ENCODE measurements around the gene KIF5C.
"Not testable (repeated sequence)": the region's sequence is repeated elsewhere in the genome, so short reads cannot be mapped to it uniquely, and the experiment has no call there.

Gene KIF5C

DNA sequence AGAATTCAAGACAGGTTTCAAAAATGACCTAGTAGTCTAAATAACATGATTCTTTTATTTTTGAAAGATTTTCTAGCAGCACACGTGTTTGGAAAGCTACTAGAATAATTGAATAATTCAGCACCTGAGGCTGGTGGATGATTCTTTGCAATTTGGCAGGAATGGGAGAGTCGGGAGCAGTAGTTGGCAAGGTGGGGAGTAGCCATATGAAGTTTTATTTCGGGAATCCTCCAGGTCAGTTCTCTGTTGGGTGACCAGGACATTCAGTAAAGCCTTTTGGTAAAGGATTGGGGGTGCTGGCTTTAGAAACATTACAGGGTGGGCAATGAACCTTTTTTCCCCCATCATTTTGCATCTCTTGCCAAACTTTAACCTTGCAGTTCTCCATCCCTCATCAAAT lies 88.4 kb downstream of the KIF5C start:
- DNase-seq (ENCODE audit: low read depth in 3 of 3): no peak

DNA sequence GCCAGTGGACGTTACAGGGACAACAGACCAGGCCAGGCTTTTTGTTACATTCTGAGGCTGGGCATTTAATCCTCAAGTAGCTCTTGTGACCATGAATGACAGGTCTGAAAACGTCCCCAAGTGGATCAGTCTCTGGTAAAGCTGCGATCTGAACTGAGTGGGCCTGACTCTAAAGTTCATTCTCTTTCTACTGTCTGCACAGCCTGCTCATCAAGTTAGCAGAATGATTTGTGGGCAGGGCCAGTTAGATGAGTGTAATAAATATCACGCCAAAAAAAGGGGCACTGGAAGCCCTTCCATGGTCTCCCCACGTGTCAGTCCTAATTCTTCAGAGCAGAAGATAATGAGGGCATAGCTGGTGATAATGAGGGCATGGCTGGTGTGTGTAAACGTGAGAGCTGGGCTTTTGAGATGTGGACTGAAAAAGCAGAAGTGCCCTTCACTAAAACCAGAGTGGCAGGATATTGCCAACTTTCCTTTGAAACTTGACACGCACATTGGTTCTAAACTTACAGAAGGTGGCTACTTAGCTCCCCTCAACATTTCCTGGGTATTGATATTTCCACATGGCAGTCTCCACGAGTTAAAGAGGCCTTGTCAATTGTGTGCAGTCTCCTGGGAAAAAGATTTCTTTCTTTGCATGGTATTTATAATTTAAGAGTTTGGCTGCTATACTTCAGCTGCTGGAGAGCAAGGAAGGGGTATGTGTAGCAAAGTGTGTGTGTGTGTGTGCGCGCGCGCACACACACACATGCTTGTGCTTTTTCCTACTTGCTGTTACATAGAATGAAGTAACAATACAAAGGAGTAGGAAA lies 90.8 kb downstream of the KIF5C start:
- no peak for DNase-seq (ENCODE audit: low read depth in 3 of 3)

GRCh38 chr2:148966438-148966758 lies 91.4 kb downstream of the KIF5C start:
- no peak for DNase-seq (ENCODE audit: low read depth in 3 of 3)

DNA sequence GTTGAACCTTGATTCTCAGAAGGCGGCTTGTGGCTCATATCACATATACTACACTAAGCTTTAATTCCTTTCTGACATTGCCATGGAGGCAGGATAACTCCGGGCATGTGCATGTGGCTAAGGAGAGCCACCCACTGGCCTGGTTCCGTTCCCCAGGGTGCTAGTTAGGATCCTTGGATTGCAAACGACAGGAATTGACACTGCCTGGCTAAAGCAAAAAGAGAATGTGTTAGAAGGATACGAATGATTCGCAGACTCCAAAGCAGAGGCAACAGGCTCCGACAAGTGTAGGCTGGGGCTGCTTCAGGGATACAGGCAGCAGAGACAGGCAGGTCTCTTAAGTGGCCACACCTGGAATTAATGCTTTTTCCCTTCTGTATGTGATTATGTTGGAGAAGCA lies 92.0 kb downstream of the KIF5C start:
- DNase-seq (ENCODE audit: low read depth in 3 of 3): no peak

DNA sequence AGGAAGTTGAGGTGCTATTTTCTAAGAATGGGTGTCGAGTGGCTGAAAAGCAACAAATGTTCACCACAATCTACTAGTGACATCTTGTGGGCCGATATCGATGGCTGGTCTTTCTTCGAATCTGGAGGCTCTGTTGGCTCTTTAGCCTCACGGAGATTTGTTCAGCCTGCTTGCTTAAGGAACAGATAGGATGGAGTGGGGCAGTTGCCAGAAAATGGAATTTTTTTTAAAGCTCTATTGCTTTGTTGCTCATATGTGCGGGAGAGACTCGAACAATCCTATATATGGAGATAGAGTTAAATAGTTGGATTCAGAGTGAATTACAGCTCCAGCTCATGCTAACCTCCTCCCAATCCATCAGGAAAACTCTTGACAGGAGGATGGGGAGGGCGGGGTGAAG lies 92.6 kb downstream of the KIF5C start:
- DNase-seq (ENCODE audit: low read depth in 3 of 3): no peak

DNA sequence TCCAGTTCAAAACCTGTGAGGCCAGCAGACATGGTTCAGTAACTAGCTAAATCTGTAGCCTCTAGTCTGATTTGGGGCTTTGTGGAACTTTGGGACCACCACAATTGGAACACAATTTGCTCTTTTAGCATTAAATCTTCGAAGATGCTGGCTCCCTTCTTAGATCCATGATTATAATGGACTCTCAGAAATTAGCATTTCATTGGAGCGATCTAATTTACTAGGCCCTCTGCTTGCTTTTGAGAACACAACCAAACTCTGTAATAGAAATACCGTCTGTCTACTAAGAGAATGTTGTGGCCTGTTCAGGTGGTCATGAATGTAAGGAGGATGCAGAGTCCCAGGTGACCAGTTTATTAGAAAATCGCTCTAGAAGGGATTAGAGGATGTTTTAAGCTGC lies 93.3 kb downstream of the KIF5C start:
- no peak for DNase-seq (ENCODE audit: low read depth in 3 of 3)

DNA sequence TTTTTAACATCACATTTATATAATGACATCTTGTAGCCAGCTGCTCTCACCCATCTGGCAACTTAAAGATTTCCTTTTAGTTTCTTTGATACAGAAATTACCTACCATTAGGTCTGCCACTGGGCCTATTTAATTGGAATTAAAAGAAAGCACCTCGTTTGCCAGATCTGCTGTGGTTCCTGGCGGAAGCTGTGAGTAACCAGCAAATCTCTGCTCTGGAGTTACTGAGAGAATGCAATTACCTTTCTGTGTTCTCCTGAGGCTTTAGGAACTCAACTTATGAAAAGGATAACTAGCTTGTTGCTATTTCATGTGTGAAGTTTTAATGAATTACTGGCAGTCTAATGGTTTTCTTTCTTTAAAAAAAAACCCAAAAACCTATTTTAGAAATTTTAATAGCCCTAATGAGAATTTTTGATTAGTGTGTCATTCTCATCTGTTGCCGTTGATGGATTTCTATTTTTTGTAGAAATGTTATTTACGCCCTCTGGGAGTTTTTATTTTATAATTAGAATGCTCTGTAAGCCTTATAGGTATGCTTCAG lies 93.8 kb downstream of the KIF5C start:
- DNase-seq (ENCODE audit: low read depth in 3 of 3): no peak

GRCh38 chr2:148969659-148970061 lies 94.6 kb downstream of the KIF5C start:
- no peak for DNase-seq (ENCODE audit: low read depth in 3 of 3)

GRCh38 chr2:148970385-148970784 lies 95.4 kb downstream of the KIF5C start:
- no peak for DNase-seq (ENCODE audit: low read depth in 3 of 3)

DNA sequence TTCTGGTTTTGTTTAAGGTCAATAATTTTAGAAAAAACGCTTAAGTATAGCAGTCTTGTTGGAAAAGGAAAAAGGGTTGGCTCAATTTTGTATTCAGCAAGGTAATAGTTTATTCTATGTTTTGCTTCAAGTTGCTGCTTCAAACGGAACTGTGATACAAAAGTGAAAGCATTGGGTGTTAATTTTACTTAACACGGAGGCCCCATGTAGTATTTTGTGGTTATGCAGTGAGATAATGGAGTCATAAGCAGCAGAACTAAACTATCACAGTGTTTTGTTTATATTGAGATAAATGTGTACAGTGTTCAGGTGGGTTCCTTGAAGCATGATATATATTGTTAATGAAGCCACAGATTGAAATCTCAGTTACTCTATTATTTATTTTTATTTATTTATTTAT lies 96.5 kb downstream of the KIF5C start:
- DNase-seq (ENCODE audit: low read depth in 3 of 3): no peak

GRCh38 chr2:148974095-148974494 lies 99.1 kb downstream of the KIF5C start:
- DNase-seq (ENCODE audit: low read depth in 3 of 3): no peak

GRCh38 chr2:148978026-148978685 lies 103.1 kb downstream of the KIF5C start:
- no peak for DNase-seq (ENCODE audit: low read depth in 3 of 3)

GRCh38 chr2:148978706-148979105 lies 103.7 kb downstream of the KIF5C start:
- no peak for DNase-seq (ENCODE audit: low read depth in 3 of 3)

- DNase-seq (ENCODE audit: low read depth in 3 of 3): no peak
These were observed 104.3 kb downstream of the KIF5C start for GRCh38 chr2:148979164-148979918.

DNA sequence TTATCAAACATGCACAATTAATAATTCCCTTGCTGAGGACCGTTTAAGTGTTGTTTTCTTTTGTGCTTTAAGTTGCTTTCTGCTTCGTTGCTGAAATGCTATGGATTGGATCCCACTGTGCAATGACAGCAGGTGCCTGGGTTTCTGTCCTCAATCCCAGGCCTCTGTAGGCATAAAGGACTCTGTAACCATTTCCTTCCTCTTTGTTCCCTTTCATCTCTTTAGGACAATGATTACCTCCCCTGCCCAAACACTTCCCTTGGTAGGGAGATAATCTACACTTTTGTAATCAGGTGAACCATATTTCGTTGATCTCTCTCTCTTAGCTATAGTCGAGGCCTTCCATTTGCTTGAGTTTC lies 104.9 kb downstream of the KIF5C start:
- DNase-seq (ENCODE audit: low read depth in 3 of 3): no peak

- DNase-seq (ENCODE audit: low read depth in 3 of 3): not testable (repeated sequence)
These were observed 105.5 kb downstream of the KIF5C start for GRCh38 chr2:148980496-148980895.

DNA sequence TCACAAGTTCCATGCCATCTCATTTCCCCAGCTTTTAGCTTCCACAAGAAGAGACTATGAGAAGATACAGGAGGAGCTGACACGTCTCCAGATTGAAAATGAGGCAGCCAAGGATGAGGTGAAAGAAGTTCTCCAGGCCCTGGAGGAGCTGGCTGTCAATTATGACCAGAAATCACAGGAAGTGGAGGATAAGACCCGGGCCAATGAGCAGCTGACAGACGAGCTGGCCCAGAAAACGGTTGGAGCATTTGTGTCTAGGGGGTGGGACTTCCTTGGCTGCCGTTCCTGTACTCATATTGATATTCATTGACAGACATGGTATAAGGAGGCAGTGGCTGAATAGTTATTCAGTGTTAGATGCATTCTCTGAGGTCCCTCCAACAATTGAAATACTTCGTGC lies 106.3 kb downstream of the KIF5C start:
- DNase-seq (ENCODE audit: low read depth in 3 of 3): no peak

DNA sequence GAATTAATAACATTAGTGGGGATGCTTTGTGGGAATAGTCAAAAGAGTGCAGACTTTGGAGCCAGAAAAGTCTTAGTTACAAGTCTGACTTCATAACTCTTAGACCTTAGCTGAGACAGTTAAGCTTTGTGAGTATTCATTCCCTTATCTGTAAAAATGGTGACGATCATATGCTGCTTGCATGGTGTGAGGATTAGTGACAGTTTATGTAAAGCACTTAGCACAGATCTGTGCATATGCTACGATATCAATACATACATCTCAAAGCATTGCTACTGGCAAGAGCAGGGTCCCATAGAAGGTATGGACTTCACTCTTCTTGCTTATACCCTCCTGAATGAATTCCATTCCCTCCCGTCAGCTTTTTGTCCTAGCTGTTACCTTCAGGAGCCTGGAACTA lies 106.8 kb downstream of the KIF5C start:
- DNase-seq (ENCODE audit: low read depth in 3 of 3): no peak

- no peak for DNase-seq (ENCODE audit: low read depth in 3 of 3)
These were observed 107.3 kb downstream of the KIF5C start for GRCh38 chr2:148982282-148982681.

GRCh38 chr2:148983896-148984295 lies 108.9 kb downstream of the KIF5C start:
- no peak for DNase-seq (ENCODE audit: low read depth in 3 of 3)

DNA sequence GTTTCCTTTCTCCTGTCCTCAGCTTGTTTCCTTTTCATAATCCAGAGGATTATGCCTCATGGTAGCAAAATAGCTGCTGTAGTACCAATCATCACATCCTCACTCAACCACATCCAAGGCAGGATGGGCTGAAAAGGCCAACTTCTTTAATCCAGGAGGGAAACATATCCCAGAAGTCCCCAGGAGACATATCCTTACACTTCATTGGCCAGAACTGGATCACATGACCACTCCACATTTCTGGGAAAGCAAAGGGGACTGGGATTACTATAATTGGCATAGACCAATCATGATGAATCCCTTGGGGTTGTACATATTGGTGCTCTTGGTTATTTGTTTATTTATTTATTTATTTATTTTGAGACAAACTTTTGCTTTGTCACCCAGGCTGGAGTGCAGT lies 109.4 kb downstream of the KIF5C start:
- no peak for DNase-seq (ENCODE audit: low read depth in 3 of 3)

DNA sequence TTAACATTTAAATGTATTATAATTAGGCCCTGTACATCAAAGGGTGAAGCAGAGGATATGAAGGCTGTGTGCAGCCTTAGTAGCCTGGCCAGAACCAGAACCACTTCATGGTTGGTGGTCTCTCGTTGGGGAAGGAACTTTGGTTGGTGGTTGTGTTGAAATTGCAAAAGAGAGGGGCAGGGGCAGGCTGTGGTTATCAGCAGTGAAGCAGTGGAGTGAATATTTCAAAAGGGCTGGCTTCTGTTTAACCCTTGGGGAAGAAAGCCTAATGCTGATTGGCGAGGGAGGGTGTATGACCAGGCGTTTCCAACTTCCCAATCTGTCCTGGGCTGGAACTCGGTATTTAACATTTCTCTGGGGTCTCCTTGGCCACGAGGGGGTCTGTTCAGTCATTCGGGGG lies 112.3 kb downstream of the KIF5C start:
- DNase-seq (ENCODE audit: low read depth in 3 of 3): no peak

- no peak for DNase-seq (ENCODE audit: low read depth in 3 of 3)
These were observed 113.3 kb downstream of the KIF5C start for GRCh38 chr2:148988337-148988736.

Measured in stimulated activated CD4-positive, alpha-beta T cell treated with anti-CD3 and anti-CD28 coated beads, TNF-alpha, amount 100 ng/mL, for 24 hours (primary cell).